Heart right ventricle (tissue), 16 donors: ENCODE measurements around the gene GPC2. TPM values are rescaled to one million over a fixed set of nuclear protein-coding genes. Genes with fewer than 3 reads are reported as not detected.
"Not testable (repeated sequence)": the region's sequence is repeated elsewhere in the genome, so short reads cannot be mapped to it uniquely, and the experiment has no call there.

ENCODE experiments used
- ATAC-seq, 8 donors: fragments of 200-7000 bp; cut with Tn5 transposase; one replicate each; pipeline ENCODE4 v1.9.1; 2020; ENCODE audit warnings: mild to moderate bottlenecking in 8 of 8, moderate library complexity in 8 of 8, moderate number of reproducible peaks in 1 of 8
- DNase-seq, 2 donors: peaks; one replicate each; pipeline ENCODE4 v3.0.0-alpha.2; 2020
- H3K27ac ChIP-seq, 10 donors: fragments of 200-600 bp; sonication (generic) in 2 of 10; one replicate each; pipeline versions ENCODE4 v1.5.0 to v1.8.0; 2020 to 2022; ENCODE audit warnings: mild to moderate bottlenecking in 3 of 10
- H3K27me3 ChIP-seq, 7 donors: fragments of 200-600 bp; one replicate each; pipeline ENCODE4 v1.8.0; 2021 to 2022; ENCODE audit warnings: mild to moderate bottlenecking in 2 of 7
- H3K36me3 ChIP-seq, 9 donors: fragments of 200-600 bp; sonication (generic) in 1 of 9; one replicate each; pipeline versions ENCODE4 v1.5.0 to v1.8.0; 2020 to 2022; ENCODE audit warnings: mild to moderate bottlenecking in 2 of 9
- H3K4me1 ChIP-seq, 9 donors: fragments of 200-600 bp; sonication (generic) in 1 of 9; one replicate each; pipeline versions ENCODE4 v1.5.0 to v1.8.0; 2020 to 2022; ENCODE audit warnings: mild to moderate bottlenecking in 4 of 9
- H3K4me3 ChIP-seq, 10 donors: fragments of 200-600 bp; sonication (generic) in 2 of 10; one replicate each; pipeline versions ENCODE4 v1.5.0 to v1.8.0; 2020 to 2022; ENCODE audit warnings: mild to moderate bottlenecking in 7 of 10, moderate library complexity in 2 of 10
- H3K9me3 ChIP-seq, 11 donors: fragments of 200-600 bp in 10 of 11; sonication (generic) in 2 of 11; one replicate each; pipeline versions ENCODE4 v1.5.0 to v1.8.0; 2013 to 2022; ENCODE audit warnings: mild to moderate bottlenecking in 2 of 11, control low read depth in 1 of 11, moderate library complexity in 1 of 11
- WGBS, 2 donors: extraction: QIAGEN DNeasy Blood & Tissue Kit; methylation state at CpG; one replicate each; pipeline ENCODE4 v1.1.7; 2013; ENCODE audit warnings: inconsistent platforms in 1 of 2; 5-methylcytosine and 5-hydroxymethylcytosine counted together
- intact Hi-C, 10 donors: fragments of 100-400 bp; cut with DNase I; formaldehyde crosslinking; loops; one replicate each; pipeline versions ENCODE4 v1.11.1 to v1.14.2; 2022
- polyA plus RNA-seq, 2 donors: library from polyadenylated mRNA; stranded (reverse); fragments of 200-250 nt; gene quantifications; one replicate each; pipeline ENCODE4 v1.2.3, GENCODE V29; 2013
- total RNA-seq, 10 donors: library from RNA; stranded (reverse); fragmentation: NEBNext Ultra II Directional in 3 of 10; extraction: Animal tissue kit (Norgen Biotek cat#: 25700) in 3 of 10; gene quantifications; one replicate each; pipeline versions ENCODE4 v1.2.1 to v1.2.4, GENCODE V29; 2021 to 2023
- TF ChIP-seq, protein P1 (sequence below), 9 donors: fragments of 200-600 bp; sonication (generic) in 2 of 9; IDR thresholded peaks; one replicate each; pipeline versions ENCODE4 v1.5.0 to v1.8.0; 2021 to 2022; ENCODE audit warnings: antibody characterized with exemption in 9 of 9, mild to moderate bottlenecking in 5 of 9, moderate library complexity in 1 of 9
- donor health status: Arrhythmogenic right ventricular cardiomyopathy.
- donor health status: ischemic (EF 13 %, LVEDD 7.1; RV severe dilation, severe dysfunction).
- donor health status: healthy with polysubstance abuse.
- donor health status: DM: no; HTN: yes; CAD: no.
- donor health status: DM: no; HTN: no; CAD: no.
- donor health status: ischemic (EF 25% LVEDD 6.9; RV normal size, moderate dysfunction).
- donor health status: ischemic (EF 25% LVEDD 5.7; RV mildly dilated, moderate dysfunction).
- donor health status: healthy.
- donor health status: DM: yes; HTN: yes; CAD: no.
- donor health status: Ischemic cardiomyopathy.
- donor health status: ischemic (EF 35%, LVEDD 5.7; RV mildly dilated, moderate dysfunction).
- donor health status: nonischemic (EF 11% LVEDD 7.7; RV severe dilation, severe dysfunction).
- donor health status: DM: yes; HTN: yes; CAD: no.
- donor health status: PGD.
- donor health status: ischemic (EF 29% LVEDD 5.4; RV normal size, mild dysfunction).
- donor health status: nonischemic (EF 23%, LVEDD 6.1; RV moderate dilation, normal function).

Gene GPC2
- total and polyA plus RNA-seq, 12 donors = 0.11 to 1.1 (median 0.51) TPM; not detected in 2

DNA sequence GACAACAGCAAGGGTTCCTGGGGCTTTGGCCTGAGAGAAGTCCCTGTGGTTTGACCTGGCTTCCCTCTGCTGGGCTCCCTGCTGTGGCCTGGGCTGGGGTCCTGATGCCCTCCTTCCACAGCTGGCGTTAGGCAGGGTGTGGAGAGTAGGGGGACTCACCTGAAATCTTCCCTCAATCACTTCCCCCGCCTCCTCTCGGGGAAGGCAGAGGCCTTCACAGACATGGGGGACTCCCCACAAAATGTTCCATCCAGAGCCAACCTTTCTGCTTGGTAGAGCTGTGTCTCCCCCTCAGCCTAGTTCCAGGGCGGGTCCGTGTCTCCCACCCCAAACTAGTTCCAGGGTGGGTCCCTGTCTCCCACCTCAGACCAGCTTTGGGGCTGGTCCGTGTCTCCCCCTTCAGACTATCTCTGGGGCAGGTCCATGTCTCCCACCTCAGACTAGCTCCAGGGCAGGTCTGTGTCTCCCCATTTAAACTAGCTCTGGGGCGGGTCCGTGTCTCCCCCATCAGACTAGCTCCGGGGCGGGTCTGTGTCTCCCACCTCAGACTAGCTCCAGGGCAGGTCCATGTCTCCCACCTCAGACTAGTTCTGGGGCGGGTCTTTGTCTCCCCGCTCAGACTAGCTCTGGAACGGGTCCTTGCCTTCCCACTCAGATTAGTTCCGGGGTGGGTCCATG lies 44.7 kb upstream of the GPC2 start:
- H3K27me3 ChIP-seq = no peaks in the 10 kb centered on the region
- H3K9me3 ChIP-seq = no peaks in the 10 kb centered on the region
- peak overlapping the region in 1 of 10 donors; percentile 50 for H3K4me3 ChIP-seq
- TF ChIP-seq, protein P1, sequence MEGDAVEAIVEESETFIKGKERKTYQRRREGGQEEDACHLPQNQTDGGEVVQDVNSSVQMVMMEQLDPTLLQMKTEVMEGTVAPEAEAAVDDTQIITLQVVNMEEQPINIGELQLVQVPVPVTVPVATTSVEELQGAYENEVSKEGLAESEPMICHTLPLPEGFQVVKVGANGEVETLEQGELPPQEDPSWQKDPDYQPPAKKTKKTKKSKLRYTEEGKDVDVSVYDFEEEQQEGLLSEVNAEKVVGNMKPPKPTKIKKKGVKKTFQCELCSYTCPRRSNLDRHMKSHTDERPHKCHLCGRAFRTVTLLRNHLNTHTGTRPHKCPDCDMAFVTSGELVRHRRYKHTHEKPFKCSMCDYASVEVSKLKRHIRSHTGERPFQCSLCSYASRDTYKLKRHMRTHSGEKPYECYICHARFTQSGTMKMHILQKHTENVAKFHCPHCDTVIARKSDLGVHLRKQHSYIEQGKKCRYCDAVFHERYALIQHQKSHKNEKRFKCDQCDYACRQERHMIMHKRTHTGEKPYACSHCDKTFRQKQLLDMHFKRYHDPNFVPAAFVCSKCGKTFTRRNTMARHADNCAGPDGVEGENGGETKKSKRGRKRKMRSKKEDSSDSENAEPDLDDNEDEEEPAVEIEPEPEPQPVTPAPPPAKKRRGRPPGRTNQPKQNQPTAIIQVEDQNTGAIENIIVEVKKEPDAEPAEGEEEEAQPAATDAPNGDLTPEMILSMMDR (IDR thresholded peaks at IDR 0.05) = no peak
- no peaks in the 10 kb centered on the region for H3K4me1 ChIP-seq
- peak overlapping the region in 1 of 10 donors; percentile 86 for H3K27ac ChIP-seq
- WGBS, 2 donors = 87 to 88% methylated on average over 12 to 14 of the region's 14 CpGs
- intact Hi-C loops = loop anchor here in 1 of 10 donors (5.0 kb wide), 1 partner anchor 90 kb away; no protein-coding TSS in a partner anchor
- H3K36me3 ChIP-seq = peaks cover 0 to 25% (median 0%) of the 10 kb centered on the region in 9 donors
- DNase-seq (no peak), ATAC-seq (no peak)

DNA sequence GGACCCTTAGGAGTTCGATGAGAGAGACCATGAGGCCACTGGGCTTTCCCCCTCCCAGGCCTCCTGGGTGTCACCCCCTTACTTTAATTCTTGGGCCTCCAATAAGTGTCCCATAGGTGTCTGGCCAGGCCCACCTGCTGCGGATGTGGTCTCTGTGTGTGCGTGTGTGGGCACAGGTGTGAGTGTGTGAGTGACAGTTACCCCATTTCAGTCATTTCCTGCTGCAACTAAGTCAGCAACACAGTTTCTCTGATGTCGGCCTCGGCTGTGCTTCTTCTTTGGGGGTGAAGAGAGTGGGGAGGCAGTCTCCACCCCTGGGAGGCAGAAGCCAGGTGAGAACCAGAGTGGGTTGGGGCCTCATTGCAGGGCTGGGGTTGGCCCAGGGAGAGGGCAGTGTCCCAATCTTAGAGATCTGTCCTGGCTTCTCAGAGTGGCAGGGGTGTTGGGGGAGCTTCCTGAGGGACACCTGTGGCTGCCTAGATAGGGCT lies 44.1 kb upstream of the GPC2 start:
- WGBS, 2 donors = 92 to 95% methylated on average over 5 of the region's 5 CpGs
- Histone ChIP-seq H3K4me3 (peak overlapping the region in 1 of 10 donors; percentile 50), H3K4me1 (peaks cover 0 to 3% (median 0%) of the 10 kb centered on the region in 9 donors), H3K36me3 (peaks cover 0 to 25% (median 0%) of the 10 kb centered on the region in 9 donors), H3K27me3 (no peaks in the 10 kb centered on the region), H3K9me3 (no peaks in the 10 kb centered on the region), H3K27ac (peak overlapping the region in 1 of 10 donors; percentile 90)
- DNase-seq = no peak
- ATAC-seq = peak in 1 of 8 donors; percentile 12
- intact Hi-C loops = loop anchor here in 1 of 10 donors (5.0 kb wide), 1 partner anchor 89 kb away; no protein-coding TSS in a partner anchor
- TF ChIP-seq, protein P1 (IDR thresholded peaks at IDR 0.05) = no peak

DNA sequence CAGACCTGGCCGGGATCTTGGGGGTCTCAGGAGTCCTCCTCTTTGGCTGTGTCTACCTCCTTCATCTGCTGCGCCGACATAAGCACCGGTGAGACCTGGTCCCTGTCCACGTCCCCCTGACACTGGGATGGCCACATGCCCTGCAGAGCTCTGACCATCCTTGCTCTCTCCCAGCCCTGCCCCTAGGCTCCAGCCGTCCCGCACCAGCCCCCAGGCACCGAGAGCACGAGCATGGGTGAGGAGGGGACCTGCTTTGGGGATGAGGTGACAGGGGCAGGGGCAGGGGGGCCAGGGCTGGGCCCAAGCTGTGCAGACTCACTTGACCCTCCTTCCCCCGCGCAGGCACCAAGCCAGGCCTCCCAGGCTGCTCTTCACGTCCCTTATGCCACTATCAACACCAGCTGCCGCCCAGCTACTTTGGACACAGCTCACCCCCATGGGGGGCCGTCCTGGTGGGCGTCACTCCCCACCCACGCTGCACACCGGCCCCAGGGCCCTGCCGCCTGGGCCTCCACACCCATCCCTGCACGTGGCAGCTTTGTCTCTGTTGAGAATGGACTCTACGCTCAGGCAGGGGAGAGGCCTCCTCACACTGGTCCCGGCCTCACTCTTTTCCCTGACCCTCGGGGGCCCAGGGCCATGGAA lies 43.5 kb upstream of the GPC2 start:
- Histone ChIP-seq H3K27me3 (no peaks in the 10 kb centered on the region), H3K4me3 (peak overlapping the region in 1 of 10 donors; percentile 50), H3K36me3 (peaks cover 0 to 25% (median 0%) of the 10 kb centered on the region in 9 donors), H3K9me3 (no peaks in the 10 kb centered on the region), H3K4me1 (peaks cover 0 to 9% (median 4%) of the 10 kb centered on the region in 9 donors), H3K27ac (peak overlapping the region in 2 of 10 donors; percentile 19 to 90)
- TF ChIP-seq, protein P1 (IDR thresholded peaks at IDR 0.05) = no peak
- 86 to 88% methylated on average over 22 of the region's 22 CpGs for WGBS, 2 donors
- ATAC-seq (no peak), DNase-seq (no peak)
- intact Hi-C loops = loop anchor here in 1 of 10 donors (5.0 kb wide), 1 partner anchor 88 kb away; no protein-coding TSS in a partner anchor

DNA sequence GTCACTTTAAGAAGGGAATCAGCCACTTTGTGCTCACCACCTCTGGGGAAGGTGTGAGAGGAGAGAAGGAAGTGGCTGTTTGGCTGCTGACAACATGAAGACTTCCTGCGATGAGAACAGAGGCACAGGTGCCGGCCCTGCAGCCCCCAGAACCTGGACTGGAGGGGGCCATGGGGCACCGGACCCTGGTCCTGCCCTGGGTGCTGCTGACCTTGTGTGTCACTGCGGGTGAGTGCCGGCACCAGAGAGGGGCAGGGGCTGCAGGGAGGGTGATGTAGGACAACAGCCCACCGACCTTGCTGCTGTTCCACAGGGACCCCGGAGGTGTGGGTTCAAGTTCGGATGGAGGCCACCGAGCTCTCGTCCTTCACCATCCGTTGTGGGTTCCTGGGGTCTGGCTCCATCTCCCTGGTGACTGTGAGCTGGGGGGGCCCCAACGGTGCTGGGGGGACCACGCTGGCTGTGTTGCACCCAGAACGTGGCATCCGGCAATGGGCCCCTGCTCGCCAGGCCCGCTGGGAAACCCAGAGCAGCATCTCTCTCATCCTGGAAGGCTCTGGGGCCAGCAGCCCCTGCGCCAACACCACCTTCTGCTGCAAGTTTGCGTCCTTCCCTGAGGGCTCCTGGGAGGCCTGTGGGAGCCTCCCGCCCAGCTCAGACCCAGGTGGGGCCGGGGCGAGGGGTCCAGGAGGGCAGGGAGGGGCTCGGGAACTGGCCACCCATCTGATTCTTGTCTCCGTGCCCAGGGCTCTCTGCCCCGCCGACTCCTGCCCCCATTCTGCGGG lies 42.8 kb upstream of the GPC2 start, which contains the start of gene PVRIG:
PVRIG (plus strand) TSS at position 149 of the 785 bp plus-strand sequence; CDS start at position 171, 22 bp downstream.
- intact Hi-C loops = loop anchor here in 6 of 10 donors (5.0 to 10.0 kb wide), 2 partner anchors 65 to 88 kb away; partner anchors contain the start of gene TRAPPC14 (in 1 of the 6)
- H3K4me3 ChIP-seq = peak within 1 kb of the TSS in 1 of 10 donors; percentile 50
- 86 to 87% methylated on average over 20 to 24 of the region's 27 CpGs for WGBS, 2 donors

More for the DNA sequence above, 42.8 kb upstream of the GPC2 start, which contains the start of gene PVRIG:
- Histone ChIP-seq H3K27ac (peak within 1 kb of the TSS in 2 of 10 donors; percentile 19 to 90), H3K4me1 (peaks cover 0 to 10% (median 6%) of the 10 kb centered on the region in 9 donors), H3K36me3 (peaks cover 0 to 25% (median 0%) of the 10 kb centered on the region in 9 donors)
- not testable (repeated sequence) for ATAC-seq, H3K27me3 ChIP-seq, DNase-seq, H3K9me3 ChIP-seq
